CD8-positive, alpha-beta memory T cell (primary cell): ENCODE results near the gene FTSJ1. TPM values are rescaled to one million over a fixed set of nuclear protein-coding genes. Genes with fewer than 3 reads are reported as not detected.
"Not testable (repeated sequence)": the region's sequence is repeated elsewhere in the genome, so short reads cannot be mapped to it uniquely, and the experiment has no call there.

Experiments
- CTCF ChIA-PET: fragments of 350-600 bp; sonication (Branson Sonifier 250); formaldehyde crosslinking; loops from one replicate; lab custom pipeline; 2021; ENCODE audit warnings: antibody characterized with exemption; lab: Charles Lee
- POLR2A ChIA-PET: fragments of 350-600 bp; sonication (Branson Sonifier 250); formaldehyde crosslinking; loops from one replicate; lab custom pipeline; 2021; ENCODE audit warnings: antibody characterized with exemption; lab: Charles Lee
- DNase-seq, 5 donors: peaks; one replicate each; pipeline versions ENCODE4 v3.0.0 to v3.0.0-alpha.2; 2020 to 2022; ENCODE audit warnings: mixed read lengths in 1 of 5
- H3K27ac ChIP-seq: one replicate; pipeline ENCODE4 v1.7.0; 2013; ENCODE audit warnings: low read depth, mild to moderate bottlenecking, low read length, moderate library complexity
- H3K27me3 ChIP-seq: 2 replicates; pipeline ENCODE4 v1.7.0; 2013; ENCODE audit warnings: low read length, mild to moderate bottlenecking; ENCODE audit not compliant: insufficient read depth, poor library complexity, severe bottlenecking
- H3K36me3 ChIP-seq: 2 replicates; pipeline ENCODE4 v1.7.0; 2013; ENCODE audit warnings: mild to moderate bottlenecking, low read length, moderate library complexity; ENCODE audit not compliant: insufficient read depth
- H3K4me1 ChIP-seq: 2 replicates; pipeline ENCODE4 v1.7.0; 2013; ENCODE audit warnings: mild to moderate bottlenecking, low read length, moderate library complexity; ENCODE audit not compliant: insufficient read depth
- H3K4me3 ChIP-seq: 2 replicates; pipeline ENCODE4 v1.7.0; 2013; ENCODE audit warnings: mild to moderate bottlenecking, low read length
- H3K9me3 ChIP-seq: 2 replicates; pipeline ENCODE4 v1.7.0; 2013; ENCODE audit warnings: mild to moderate bottlenecking, low read length
- H3K27ac Mint-ChIP-seq, 8 donors: one replicate each; pipeline ENCODE4 v1.8.0; 2020 to 2021; ENCODE audit warnings: mixed read lengths in 8 of 8, mild to moderate bottlenecking in 6 of 8, inconsistent platforms in 3 of 8, moderate library complexity in 3 of 8
- H3K27me3 Mint-ChIP-seq, 2 donors: one replicate each; pipeline ENCODE4 v1.8.0; 2020 to 2021; ENCODE audit warnings: mixed read lengths in 2 of 2, mild to moderate bottlenecking in 1 of 2, moderate library complexity in 1 of 2
- H3K36me3 Mint-ChIP-seq, 3 donors: one replicate each; pipeline ENCODE4 v1.8.0; 2020 to 2021; ENCODE audit warnings: mixed read lengths in 3 of 3, inconsistent platforms in 1 of 3, mild to moderate bottlenecking in 1 of 3
- H3K4me1 Mint-ChIP-seq, 3 donors: one replicate each; pipeline ENCODE4 v1.8.0; 2020 to 2021; ENCODE audit warnings: mixed read lengths in 3 of 3, inconsistent platforms in 1 of 3, mild to moderate bottlenecking in 1 of 3
- H3K4me3 Mint-ChIP-seq, 7 donors: one replicate each; pipeline ENCODE4 v1.8.0; 2020 to 2021; ENCODE audit warnings: mixed read lengths in 7 of 7, mild to moderate bottlenecking in 6 of 7, moderate library complexity in 4 of 7, inconsistent platforms in 2 of 7
- H3K9me3 Mint-ChIP-seq, 5 donors: one replicate each; pipeline ENCODE4 v1.8.0; 2020 to 2022; ENCODE audit warnings: mixed read lengths in 5 of 5, mild to moderate bottlenecking in 3 of 5, moderate library complexity in 2 of 5, inconsistent platforms in 1 of 5
- polyA plus RNA-seq: library from polyadenylated mRNA; unstranded; fragments of 300-500 nt; fragmentation: Illumina TruSeq; gene quantifications from one replicate; pipeline ENCODE4 v1.2.3, GENCODE V29; 2021
- total RNA-seq, 2 experiments: library from RNA; stranded (reverse); gene quantifications; one replicate each; pipeline ENCODE4 v1.2.3, GENCODE V29; 2021

FTSJ1 gene
- total and polyA plus RNA-seq, 3 experiments from 2014 or later: 69.4 to 107 (median 105) TPM

DNA sequence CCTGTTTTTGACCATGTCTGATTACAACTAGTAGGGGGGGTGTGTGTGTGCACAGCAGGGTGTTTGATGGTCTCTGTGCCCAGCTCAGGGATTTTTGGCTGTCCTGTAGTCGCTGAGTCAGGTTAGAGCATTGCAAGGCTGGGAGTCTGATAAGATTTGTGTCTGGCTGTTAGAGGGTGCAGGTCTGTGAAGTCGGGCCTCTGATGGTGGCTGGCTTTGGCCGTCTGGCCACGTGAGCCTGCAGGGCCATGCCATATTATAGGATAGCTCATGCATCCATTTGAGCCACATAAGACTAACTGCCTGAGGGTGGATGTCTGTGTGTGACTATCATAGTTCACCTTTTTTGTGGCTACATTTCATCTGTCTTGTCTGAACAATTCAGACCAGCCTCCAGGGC is 37.7 kb downstream of the FTSJ1 start:
- Mint-ChIP-seq H3K36me3 (peaks cover 0 to 46% (median 5%) of the 10 kb centered on the region in 3 donors), H3K27me3 (no peaks in the 10 kb centered on the region), H3K9me3 (no peaks in the 10 kb centered on the region), H3K4me3 (no peak overlapping the region), H3K4me1 (peaks cover 19 to 48% (median 27%) of the 10 kb centered on the region in 3 donors), H3K27ac (peak overlapping the region in 2 of 8 donors; percentile 23 to 63)
- ChIA-PET CTCF (no interaction called here), POLR2A (no interaction called here)
- Histone ChIP-seq H3K9me3 (no peaks in the 10 kb centered on the region), H3K4me1 (peaks cover 7% of the 10 kb centered on the region), H3K36me3 (no peaks in the 10 kb centered on the region), H3K4me3 (no peak overlapping the region), H3K27me3 (no peaks in the 10 kb centered on the region), H3K27ac (no peak overlapping the region)
- DNase-seq: no peak

DNA sequence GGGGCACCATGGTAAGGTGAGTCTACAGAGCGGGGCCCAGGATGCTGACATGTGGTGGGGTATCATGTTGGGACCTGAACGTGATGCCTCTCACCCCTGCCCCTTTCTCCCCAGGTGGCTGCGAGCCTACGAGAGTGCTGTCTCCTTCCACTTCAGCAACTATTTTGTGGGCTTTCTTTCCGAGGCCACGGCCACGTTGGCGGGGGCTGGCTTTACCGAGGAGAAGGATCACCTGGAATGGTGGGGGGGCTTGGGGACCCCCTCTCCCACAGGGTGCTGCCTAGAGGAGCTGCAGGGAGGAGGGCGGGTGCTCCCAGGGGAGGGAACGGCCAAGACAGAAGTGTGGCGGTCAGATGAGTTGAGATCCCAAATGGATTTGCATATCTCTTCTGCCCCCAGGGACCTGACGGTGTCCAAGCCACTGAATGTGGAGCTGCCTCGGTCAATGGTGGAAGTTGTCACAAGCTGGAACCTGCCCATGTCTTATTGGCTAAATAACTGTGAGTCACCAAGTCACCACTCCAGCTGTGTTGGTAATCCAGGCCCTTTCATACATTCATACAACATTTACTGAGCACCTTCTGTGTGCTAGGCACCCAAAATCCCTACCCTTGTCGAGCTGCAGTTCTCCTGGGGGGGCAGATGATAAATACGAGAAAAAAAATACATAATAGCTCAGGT is 38.3 kb downstream of the FTSJ1 start:
- H3K36me3 ChIP-seq: no peaks in the 10 kb centered on the region
- no peak overlapping the region for H3K27ac ChIP-seq
- ChIA-PET POLR2A (no interaction called here), CTCF (no interaction called here)
- no peaks in the 10 kb centered on the region for H3K27me3 Mint-ChIP-seq
- peak overlapping the region in 1 of 7 donors; percentile 27 for H3K4me3 Mint-ChIP-seq
- H3K4me1 ChIP-seq: peaks cover 7% of the 10 kb centered on the region
- H3K4me1 Mint-ChIP-seq: peaks cover 20 to 48% (median 26%) of the 10 kb centered on the region in 3 donors
- H3K27me3 ChIP-seq: no peaks in the 10 kb centered on the region
- H3K27ac Mint-ChIP-seq: peak overlapping the region in 1 of 8 donors; percentile 19
- no peaks in the 10 kb centered on the region for H3K9me3 Mint-ChIP-seq
- no peak overlapping the region for H3K4me3 ChIP-seq
- DNase-seq: no peak
- H3K36me3 Mint-ChIP-seq: peaks cover 0 to 44% (median 5%) of the 10 kb centered on the region in 3 donors
- H3K9me3 ChIP-seq: no peaks in the 10 kb centered on the region

DNA sequence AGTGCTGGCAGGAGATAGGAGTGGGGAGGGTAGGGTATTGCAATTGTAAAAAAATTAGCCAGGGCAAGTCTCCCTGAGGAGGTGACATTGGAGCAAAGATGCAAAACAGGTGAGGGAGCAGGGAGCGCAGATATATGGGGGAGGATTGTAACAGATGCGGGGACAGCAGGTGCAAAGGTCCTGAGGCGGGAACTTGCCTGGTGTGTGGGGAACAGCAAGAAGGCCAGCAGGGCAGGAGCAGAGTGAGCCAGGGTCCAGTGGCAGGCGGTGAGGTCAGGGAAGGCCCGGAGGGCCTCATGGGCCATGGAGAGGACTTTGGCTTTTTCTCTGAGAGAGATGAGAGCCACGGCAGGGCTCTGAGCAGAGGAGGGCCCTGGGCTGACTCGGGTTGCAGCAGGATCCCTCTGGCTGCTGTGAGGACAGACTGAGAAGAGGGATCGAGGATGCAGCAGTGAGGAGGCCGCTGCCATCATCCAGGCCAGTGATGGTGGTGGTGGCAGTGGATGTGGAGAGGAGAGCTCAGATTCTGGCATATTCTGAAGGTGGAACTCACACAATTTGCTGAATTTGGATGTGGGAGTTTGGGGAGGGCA is 39.0 kb downstream of the FTSJ1 start:
- no peak overlapping the region for H3K4me3 ChIP-seq
- H3K9me3 Mint-ChIP-seq: no peaks in the 10 kb centered on the region
- H3K4me1 Mint-ChIP-seq: peaks cover 16 to 48% (median 19%) of the 10 kb centered on the region in 3 donors
- no peaks in the 10 kb centered on the region for H3K27me3 ChIP-seq
- ChIA-PET POLR2A (no interaction called here), CTCF (no interaction called here)
- H3K4me3 Mint-ChIP-seq: no peak overlapping the region
- H3K27ac Mint-ChIP-seq: peak overlapping the region in 1 of 8 donors; percentile 43
- H3K36me3 ChIP-seq: no peaks in the 10 kb centered on the region
- peaks cover 0 to 42% (median 5%) of the 10 kb centered on the region in 3 donors for H3K36me3 Mint-ChIP-seq
- no peaks in the 10 kb centered on the region for H3K27me3 Mint-ChIP-seq
- no peak for DNase-seq
- H3K27ac ChIP-seq: no peak overlapping the region
- H3K9me3 ChIP-seq: no peaks in the 10 kb centered on the region
- H3K4me1 ChIP-seq: peaks cover 5% of the 10 kb centered on the region

DNA sequence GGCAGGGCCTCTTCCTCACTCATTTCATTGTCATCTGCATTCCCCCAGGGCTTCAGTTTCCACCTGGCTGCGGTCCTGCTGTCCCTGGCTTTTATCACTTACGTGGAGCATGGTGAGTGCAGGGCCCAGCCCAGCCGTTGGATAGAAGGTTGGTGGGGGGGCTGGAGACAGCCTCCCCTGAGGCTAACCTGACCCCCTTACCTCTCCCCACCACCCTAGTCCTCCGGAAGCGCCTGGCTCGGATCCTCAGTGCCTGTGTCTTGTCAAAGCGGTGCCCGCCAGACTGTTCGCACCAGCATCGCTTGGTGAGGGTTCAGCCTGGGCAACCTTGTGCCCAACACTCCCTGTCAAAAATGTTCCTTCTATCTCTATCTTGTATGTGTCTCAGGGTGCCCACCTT is 39.8 kb downstream of the FTSJ1 start:
- POLR2A ChIA-PET: no interaction called here
- peaks cover 0 to 40% (median 6%) of the 10 kb centered on the region in 3 donors for H3K36me3 Mint-ChIP-seq
- peak overlapping the region in 1 of 8 donors; percentile 84 for H3K27ac Mint-ChIP-seq
- Histone ChIP-seq H3K27ac (no peak overlapping the region), H3K9me3 (no peaks in the 10 kb centered on the region), H3K4me3 (no peak overlapping the region), H3K27me3 (no peaks in the 10 kb centered on the region), H3K4me1 (peaks cover 12% of the 10 kb centered on the region), H3K36me3 (no peaks in the 10 kb centered on the region)
- no peak for DNase-seq
- H3K4me1 Mint-ChIP-seq: peaks cover 19 to 48% (median 23%) of the 10 kb centered on the region in 3 donors
- no peak overlapping the region for H3K4me3 Mint-ChIP-seq
- CTCF ChIA-PET: no interaction called here
- H3K27me3 Mint-ChIP-seq: peaks cover 0 to 1% of the 10 kb centered on the region in 2 donors
- no peaks in the 10 kb centered on the region for H3K9me3 Mint-ChIP-seq

DNA sequence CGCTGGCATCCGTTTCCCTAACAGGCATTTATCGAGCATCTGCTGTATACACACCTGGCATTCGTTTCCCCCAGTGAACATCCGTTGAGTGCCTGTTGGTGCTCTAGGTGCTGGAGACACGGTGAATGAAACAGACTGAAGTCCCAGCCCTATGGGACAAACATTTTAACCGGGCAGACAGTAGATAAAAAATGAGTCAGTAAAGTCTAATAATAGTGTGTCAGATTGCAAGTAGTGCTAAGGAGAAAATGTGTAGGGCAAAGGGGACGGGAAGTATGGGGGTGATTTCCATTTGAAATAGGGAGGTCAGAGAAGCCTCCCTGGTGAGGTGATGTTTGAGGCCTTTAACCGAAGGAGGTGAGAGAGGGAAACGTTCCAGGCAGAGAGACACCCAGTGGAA is 40.3 kb downstream of the FTSJ1 start:
- H3K27ac Mint-ChIP-seq: peak overlapping the region in 4 of 8 donors; percentile 18 to 84 (median 48)

DNA sequence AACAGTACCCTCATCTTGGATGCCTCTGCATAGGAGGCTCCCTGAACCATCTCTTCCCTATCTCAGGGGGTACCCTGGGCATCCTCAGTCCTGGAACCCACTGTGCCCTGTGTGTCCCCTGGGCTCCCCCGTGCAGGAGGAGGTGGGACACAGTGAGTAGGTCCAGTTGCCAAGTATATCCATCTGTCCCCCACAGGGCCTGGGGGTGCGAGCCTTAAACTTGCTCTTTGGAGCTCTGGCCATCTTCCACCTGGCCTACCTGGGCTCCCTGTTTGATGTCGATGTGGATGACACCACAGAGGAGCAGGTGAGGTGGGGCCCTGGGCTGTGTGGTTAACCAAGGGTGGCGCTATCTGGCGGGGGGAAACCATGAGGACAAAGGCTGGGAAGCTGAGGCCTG is 41.0 kb downstream of the FTSJ1 start:
- peaks cover 0 to 2% of the 10 kb centered on the region in 2 donors for H3K27me3 Mint-ChIP-seq
- peak overlapping the region in 2 of 8 donors; percentile 82 to 84 for H3K27ac Mint-ChIP-seq
- ChIA-PET CTCF (interaction anchor here (0.7 kb wide), 1 partner anchor 22 kb away, joined by 3 read pairs; no protein-coding TSS in a partner anchor), POLR2A (no interaction called here)
- no peaks in the 10 kb centered on the region for H3K9me3 ChIP-seq
- peaks cover 0 to 40% (median 6%) of the 10 kb centered on the region in 3 donors for H3K36me3 Mint-ChIP-seq
- H3K4me3 Mint-ChIP-seq: no peak overlapping the region
- DNase-seq: no peak
- no peaks in the 10 kb centered on the region for H3K36me3 ChIP-seq
- H3K27me3 ChIP-seq: no peaks in the 10 kb centered on the region
- peaks cover 17% of the 10 kb centered on the region for H3K4me1 ChIP-seq
- peaks cover 23 to 49% (median 24%) of the 10 kb centered on the region in 3 donors for H3K4me1 Mint-ChIP-seq
- no peak overlapping the region for H3K4me3 ChIP-seq
- no peaks in the 10 kb centered on the region for H3K9me3 Mint-ChIP-seq
- no peak overlapping the region for H3K27ac ChIP-seq

More for the DNA sequence above, 40.3 kb downstream of the FTSJ1 start:
- H3K4me1 Mint-ChIP-seq: peaks cover 22 to 48% (median 26%) of the 10 kb centered on the region in 3 donors
- ChIA-PET POLR2A (no interaction called here), CTCF (no interaction called here)
- DNase-seq: no peak
- peaks cover 0 to 40% (median 7%) of the 10 kb centered on the region in 3 donors for H3K36me3 Mint-ChIP-seq
- H3K4me3 Mint-ChIP-seq: no peak overlapping the region
- Histone ChIP-seq H3K9me3 (no peaks in the 10 kb centered on the region), H3K4me1 (peaks cover 17% of the 10 kb centered on the region), H3K36me3 (no peaks in the 10 kb centered on the region), H3K27ac (no peak overlapping the region), H3K27me3 (no peaks in the 10 kb centered on the region), H3K4me3 (no peak overlapping the region)
- peaks cover 0 to 2% of the 10 kb centered on the region in 2 donors for H3K27me3 Mint-ChIP-seq
- no peaks in the 10 kb centered on the region for H3K9me3 Mint-ChIP-seq

DNA sequence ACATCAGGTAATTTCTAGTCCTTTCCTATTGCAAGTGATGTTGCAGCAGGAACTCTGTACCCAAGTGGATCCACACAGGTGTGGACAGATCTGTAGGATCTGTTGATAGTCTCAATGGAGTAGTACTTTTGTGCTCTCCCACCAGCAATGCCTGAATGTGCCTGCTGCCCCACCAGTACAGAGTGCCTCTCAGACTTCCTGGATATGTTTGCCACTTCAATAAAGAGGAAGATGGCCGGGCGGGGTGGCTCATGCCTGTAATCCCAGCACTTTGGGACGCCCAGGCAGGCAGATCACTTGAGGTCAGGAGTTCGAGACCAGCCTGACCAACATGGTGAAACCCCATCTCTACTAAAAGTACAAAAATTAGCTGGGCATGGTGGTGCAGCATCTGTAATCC is 43.5 kb downstream of the FTSJ1 start:
- H3K4me1 ChIP-seq: peaks cover 17% of the 10 kb centered on the region
- H3K36me3 Mint-ChIP-seq: peaks cover 0 to 31% (median 5%) of the 10 kb centered on the region in 3 donors
- H3K4me3 ChIP-seq, DNase-seq, H3K27me3 Mint-ChIP-seq, H3K27me3 ChIP-seq, H3K9me3 Mint-ChIP-seq, POLR2A ChIA-PET, CTCF ChIA-PET, H3K36me3 ChIP-seq, H3K9me3 ChIP-seq, H3K4me3 Mint-ChIP-seq, H3K27ac ChIP-seq: not testable (repeated sequence)
- H3K4me1 Mint-ChIP-seq: peaks cover 23 to 44% (median 30%) of the 10 kb centered on the region in 3 donors
- peak overlapping the region in 4 of 8 donors; percentile 1 to 72 (median 36) for H3K27ac Mint-ChIP-seq

DNA sequence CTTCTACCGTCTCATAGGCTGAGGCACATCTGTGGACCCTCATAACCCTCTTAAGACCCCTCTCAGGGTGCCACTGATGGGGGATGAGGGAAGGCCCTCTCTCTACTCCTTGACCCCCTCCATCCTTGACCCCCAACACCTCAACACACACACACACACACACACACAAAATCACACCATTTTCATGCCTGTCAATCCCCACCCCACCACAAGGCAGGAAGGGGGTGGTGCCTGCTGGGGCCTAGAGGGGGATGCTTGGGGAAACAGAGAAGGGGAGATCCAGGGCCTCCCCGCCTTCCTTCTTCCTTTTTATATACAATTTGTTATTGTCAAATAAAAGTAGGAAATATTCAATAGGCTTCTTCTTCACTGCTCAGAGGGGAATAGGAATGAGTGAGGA is 44.5 kb downstream of the FTSJ1 start:
- peak overlapping the region; percentile 64 for H3K4me3 ChIP-seq
- ChIA-PET POLR2A (no interaction called here), CTCF (no interaction called here)
- Mint-ChIP-seq H3K4me1 (peaks cover 23 to 49% (median 30%) of the 10 kb centered on the region in 3 donors), H3K4me3 (peak overlapping the region; percentile 42 to 97 (median 90)), H3K27me3 (peaks cover 0 to 2% of the 10 kb centered on the region in 2 donors), H3K36me3 (peaks cover 0 to 30% (median 2%) of the 10 kb centered on the region in 3 donors), H3K9me3 (no peaks in the 10 kb centered on the region), H3K27ac (peak overlapping the region; percentile 76 to 96 (median 94))
- peaks cover 17% of the 10 kb centered on the region for H3K4me1 ChIP-seq
- no peak for DNase-seq
- peak overlapping the region; percentile 24 for H3K27ac ChIP-seq
- peaks cover 6% of the 10 kb centered on the region for H3K36me3 ChIP-seq
- H3K9me3 ChIP-seq: no peaks in the 10 kb centered on the region
- H3K27me3 ChIP-seq: no peaks in the 10 kb centered on the region
